T-helper 9 cell (primary cell): ENCODE data around the gene RPS6KC1.
"Not testable (repeated sequence)": the region's sequence is repeated elsewhere in the genome, so short reads cannot be mapped to it uniquely, and the experiment has no call there.

ENCODE experiments used
- DNase-seq: peaks from one replicate; pipeline ENCODE4 v3.0.0-alpha.2; 2020

RPS6KC1 gene

DNA sequence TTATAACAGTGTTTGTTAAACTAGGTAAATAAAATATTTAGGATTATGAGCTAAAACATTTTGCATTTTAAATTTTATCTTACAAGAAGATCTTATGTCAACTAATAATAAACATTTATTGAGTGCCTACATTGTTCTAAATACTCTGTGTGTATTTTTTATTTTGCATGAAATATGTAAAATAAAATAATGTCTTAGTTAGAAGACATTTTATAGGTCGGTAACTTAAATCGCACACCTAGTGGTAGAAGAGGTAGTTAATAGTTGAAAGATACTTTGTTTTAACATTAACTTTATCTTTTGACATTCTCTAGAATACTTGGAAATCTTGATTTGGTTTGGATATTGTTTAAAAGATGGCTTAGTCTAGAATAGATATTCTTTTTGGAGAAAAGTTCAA, 60.5 kb downstream of the RPS6KC1 start:
- no peak for DNase-seq

GRCh38 chr1:213112723-213113122, 61.7 kb downstream of the RPS6KC1 start:
- not testable (repeated sequence) for DNase-seq

DNA sequence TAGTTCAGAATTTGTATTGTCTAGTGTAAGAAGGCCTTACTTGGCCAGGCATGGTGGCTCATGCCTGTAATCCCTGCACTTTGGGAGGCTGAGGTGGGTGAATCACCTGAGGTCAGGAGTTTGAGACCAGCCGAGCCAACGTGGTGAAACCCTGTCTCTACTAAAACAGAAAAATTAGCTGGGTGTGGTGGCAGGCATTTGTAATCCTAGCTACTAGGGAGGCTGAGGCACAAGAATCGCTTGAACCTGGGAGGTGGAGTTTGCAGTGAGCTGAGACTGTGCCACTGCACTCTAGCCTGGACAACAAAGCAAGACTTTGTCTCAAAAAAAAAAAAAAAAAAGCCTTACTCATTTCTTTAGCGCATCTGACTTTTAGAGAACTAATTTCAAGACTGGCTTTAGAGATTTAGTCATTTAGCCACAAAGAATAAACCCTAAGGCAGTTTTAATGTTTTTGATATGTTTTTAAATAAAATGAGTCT, 66.7 kb downstream of the RPS6KC1 start:
- not testable (repeated sequence) for DNase-seq

- no peak for DNase-seq
These were observed 68.8 kb downstream of the RPS6KC1 start for GRCh38 chr1:213119794-213120193.

- DNase-seq = no peak
These were observed 69.3 kb downstream of the RPS6KC1 start for GRCh38 chr1:213120386-213120785.

- no peak for DNase-seq
These were observed 69.9 kb downstream of the RPS6KC1 start for GRCh38 chr1:213120961-213121360.

- no peak for DNase-seq
These were observed 71.5 kb downstream of the RPS6KC1 start for GRCh38 chr1:213122514-213122929.

DNA sequence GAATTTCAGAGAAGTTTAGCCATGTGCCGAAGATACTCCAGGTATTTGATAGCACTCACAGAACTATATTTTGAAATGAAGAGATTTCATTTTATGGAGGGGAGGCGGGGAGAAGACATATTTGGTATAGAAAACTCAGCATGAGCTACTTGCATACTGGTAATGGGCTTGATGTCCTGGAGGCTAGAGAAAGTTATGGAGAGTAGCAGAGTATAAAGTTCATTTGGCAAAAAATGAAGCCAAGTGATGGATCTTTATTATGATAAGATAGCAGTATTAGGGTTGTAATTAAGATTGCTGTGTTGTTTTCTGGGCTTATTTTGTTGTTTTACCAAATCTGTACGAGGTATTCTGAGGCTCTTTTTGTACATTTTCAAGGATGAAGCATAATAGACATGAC, 72.0 kb downstream of the RPS6KC1 start:
- no peak for DNase-seq

DNA sequence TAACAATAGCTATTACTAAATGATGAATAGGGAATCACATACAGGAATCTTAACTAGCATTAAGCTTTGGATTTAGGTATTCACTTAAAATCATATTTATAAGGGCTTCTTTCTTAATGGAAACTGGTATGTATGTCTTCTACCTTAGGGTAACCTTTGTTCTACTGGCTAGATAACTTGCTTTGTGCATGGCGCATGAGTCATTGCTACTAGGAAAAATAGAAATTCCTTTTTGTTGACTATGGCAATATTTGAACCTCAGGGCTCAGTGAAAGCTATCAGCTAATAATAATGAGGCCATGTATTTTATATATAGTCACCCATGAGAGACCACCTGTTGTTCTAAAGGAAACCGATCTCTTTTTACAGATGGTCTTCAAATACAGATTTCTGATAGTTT, 72.5 kb downstream of the RPS6KC1 start:
- DNase-seq = no peak

DNA sequence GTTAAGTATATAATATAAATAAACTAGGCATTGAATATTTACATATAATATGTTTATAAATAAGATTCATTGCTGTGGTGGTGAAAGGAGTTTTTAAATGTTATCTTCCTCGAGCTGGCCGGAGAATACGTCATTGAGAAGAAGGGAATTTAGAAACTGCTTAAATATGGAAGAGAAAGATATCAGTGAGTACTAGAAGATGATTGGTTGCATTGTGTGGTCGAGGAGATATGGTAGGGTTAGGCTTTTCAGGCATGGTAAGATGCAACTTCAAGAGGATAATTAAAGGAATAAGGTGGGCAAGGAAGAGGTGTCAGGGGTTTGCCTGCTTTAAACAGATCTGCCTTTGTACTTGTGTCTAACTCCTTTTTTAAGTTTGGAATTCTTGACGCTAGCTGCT, 73.5 kb downstream of the RPS6KC1 start:
- DNase-seq = no peak

GRCh38 chr1:213125643-213126042, 74.6 kb downstream of the RPS6KC1 start:
- DNase-seq = no peak

DNA sequence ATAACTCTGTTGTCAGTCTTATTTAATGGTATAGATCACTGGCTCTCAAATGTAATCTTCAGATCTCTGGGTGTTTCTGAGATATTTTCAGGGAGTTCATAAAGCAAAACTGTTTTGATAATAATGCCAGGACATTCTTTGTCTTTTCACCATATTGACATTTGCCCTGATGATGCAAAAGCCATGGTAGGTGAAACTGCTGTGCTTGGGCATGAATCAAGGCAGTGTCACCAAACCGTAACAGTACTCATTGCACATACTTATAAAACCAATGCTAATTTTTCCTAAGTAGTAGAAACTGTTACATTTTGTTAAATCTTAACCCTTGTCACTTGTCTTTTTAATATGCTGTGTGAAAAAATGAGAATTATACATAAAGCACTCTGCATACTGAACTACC, 76.0 kb downstream of the RPS6KC1 start:
- no peak for DNase-seq

DNA sequence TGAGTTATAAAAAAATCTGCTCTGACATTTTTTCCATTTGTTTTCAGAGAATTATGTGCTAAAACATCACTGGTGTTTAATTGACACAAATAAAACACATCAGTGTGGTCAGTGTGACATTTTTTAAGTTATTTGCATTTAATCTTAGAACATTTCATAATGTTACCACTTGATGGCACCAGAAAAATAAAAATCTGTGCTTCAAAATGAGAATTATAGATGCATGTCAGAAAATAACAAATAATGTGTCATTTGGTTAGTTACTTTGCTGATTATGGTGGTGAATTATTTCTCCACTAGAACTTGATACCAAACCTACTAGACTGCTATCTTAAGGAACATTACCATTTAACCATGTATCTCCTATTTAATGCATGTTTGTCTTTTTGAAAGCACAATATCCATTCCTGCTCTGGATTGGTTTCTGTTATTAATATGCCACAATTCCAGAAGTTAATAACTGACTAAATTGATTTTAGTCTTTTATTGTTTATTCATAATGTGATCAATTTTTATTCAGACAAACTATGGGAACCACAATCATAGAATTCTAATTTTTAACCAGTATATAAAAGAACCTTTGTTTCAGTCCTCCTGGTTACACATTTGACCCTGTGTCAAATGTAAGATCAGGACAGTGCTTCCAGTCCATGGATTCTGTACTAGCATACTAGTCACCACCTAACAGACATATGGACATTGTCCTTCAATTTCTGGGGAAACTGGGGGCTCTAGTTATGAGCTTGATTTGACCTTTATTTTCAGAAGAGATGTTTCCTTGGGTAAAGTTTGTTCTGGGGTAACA, 81.0 kb downstream of the RPS6KC1 start:
- DNase-seq = no peak

DNA sequence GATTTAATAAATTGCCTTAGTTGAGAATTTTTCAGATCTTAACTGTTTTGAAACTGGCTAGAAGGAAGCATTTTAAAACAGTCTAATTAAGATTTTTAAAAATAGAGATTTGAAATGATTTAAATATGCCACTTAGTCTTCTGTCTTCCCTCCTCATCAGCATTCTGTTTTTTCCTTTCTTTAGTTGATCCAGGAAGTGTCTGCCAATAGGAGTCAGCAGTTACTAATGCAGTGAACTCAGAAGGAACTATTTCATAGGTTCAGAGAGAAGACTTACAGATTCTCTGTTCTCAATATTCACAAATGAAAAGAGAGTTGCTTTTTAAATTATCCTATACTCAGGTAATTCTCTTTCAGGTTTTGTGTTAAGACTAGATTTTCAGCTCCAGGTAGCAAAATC, 84.5 kb downstream of the RPS6KC1 start:
- no peak for DNase-seq

GRCh38 chr1:213136190-213136917, 85.3 kb downstream of the RPS6KC1 start:
- no peak for DNase-seq

DNA sequence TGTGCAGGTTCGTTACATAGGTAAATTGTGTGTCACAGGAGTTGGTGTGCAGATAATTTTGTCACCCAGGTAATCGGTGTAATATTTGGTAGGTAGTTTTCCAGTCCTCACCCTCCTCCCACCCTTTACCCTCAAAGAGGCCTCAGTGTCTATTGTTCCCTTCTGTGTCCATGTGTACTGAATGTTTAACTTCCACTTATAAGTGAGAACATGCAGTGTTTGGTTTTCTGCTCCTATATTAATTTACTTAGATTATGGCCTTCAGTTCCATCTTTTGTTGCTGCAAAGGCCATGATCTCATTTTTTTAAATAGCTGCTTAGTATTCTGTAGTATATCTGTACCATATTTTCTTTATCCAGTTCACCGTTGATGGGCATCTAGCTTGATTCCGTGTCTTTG, 87.3 kb downstream of the RPS6KC1 start:
- no peak for DNase-seq

DNA sequence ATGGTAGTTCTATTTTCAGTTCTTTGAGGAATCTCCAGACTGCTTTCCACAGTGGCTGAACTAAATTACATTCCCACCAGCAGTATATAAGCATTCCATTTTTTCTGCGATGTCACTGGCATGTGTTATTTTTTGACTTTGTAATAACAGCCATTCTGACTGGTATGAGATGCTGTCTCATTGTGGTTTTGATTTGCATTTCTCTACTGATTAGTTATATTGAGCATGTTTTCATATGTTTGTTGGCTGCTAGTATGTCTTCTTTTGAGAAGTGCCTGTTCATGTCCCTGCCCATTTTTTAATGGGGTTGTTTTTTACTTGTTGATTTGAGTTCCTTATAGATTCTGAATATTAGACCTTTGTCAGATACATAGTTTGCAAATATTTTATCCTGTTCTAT, 87.9 kb downstream of the RPS6KC1 start:
- DNase-seq = no peak

- DNase-seq = no peak
These were observed 97.9 kb downstream of the RPS6KC1 start for GRCh38 chr1:213148905-213149304.

DNA sequence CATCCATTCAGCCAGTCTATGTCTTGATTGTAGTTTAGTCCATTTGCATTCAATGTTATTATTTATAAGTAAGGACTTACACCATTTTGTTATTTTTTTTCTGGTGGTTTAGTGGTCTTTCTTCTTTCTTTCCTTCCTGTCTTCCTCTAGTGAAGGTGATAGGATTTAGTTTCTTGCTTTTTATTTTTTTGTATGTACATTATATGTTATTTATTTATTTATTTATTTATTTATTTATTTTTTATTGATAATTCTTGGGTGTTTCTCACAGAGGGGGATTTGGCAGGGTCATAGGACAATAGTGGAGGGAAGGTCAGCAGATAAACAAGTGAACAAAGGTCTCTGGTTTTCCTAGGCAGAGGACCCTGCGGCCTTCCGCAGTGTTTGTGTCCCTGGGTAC, 99.0 kb downstream of the RPS6KC1 start:
- not testable (repeated sequence) for DNase-seq

- no peak for DNase-seq
These were observed 103.1 kb downstream of the RPS6KC1 start for GRCh38 chr1:213154056-213154685.

GRCh38 chr1:213159376-213159775, 108.3 kb downstream of the RPS6KC1 start:
- no peak for DNase-seq

- DNase-seq = not testable (repeated sequence)
These were observed 109.4 kb downstream of the RPS6KC1 start for GRCh38 chr1:213160442-213160841.

DNA sequence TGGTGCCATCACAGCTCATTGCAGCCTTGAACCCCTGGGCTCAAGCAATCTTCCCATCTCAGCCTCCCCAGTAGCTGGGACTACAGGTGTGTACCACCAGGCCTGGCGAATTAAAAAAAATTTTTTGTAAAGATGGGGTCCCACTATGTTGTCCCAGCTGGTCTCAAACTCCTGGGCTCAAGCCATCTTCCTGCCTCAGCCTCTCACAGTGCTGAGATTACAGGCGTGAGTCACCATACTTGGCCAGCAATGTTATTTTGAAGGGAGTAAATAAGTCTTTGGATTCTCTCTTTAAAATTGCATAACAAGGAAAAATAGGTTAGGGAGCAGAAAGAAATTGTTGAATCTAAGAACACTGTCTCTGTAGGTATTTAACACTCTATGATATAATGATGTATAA, 111.3 kb downstream of the RPS6KC1 start:
- no peak for DNase-seq

DNA sequence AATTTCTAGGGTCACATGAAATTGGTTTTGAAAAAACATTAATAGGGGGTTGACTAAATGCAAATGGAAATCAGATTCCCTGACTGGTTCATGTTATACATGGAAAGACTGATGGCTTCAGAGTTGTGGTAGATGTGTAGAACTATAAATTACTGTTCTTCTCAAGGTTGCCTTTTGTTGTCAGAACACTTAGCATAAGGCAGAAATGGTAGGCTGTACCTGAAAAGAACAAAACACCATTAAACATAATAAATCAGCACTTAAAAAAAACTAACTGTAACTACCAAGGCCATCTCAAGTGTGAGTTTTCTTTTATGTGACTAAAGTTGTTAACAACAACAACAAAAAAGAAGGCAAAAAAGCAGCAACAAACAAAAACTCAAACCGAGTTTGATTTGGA, 111.8 kb downstream of the RPS6KC1 start:
- DNase-seq = no peak
